Embryonic facial prominence (tissue), 1 donor: ENCODE data around the gene COL23A1.
"Not testable (repeated sequence)": the region's sequence is repeated elsewhere in the genome, so short reads cannot be mapped to it uniquely, and the experiment has no call there.

Experiments
- DNase-seq: peaks from one replicate; pipeline ENCODE4 v3.0.0-alpha.2; 2016; ENCODE audit errors: extremely low spot score

COL23A1 gene

GRCh38 chr5:178589180-178590140, 733 bp downstream of the COL23A1 start:
- DNase-seq, result no peak

GRCh38 chr5:178588769-178589168, 1.4 kb downstream of the COL23A1 start:
- DNase-seq, result no peak

GRCh38 chr5:178587763-178588611, 2.2 kb downstream of the COL23A1 start:
- DNase-seq, result no peak

- peak; percentile 13 for DNase-seq
These were observed 3.8 kb downstream of the COL23A1 start for GRCh38 chr5:178586396-178586795.

- DNase-seq, result not testable (repeated sequence)
These were observed 4.8 kb downstream of the COL23A1 start for GRCh38 chr5:178585421-178585820.

- DNase-seq, result no peak
These were observed 6.9 kb downstream of the COL23A1 start for GRCh38 chr5:178583279-178583678.

- no peak for DNase-seq
These were observed 7.9 kb downstream of the COL23A1 start for GRCh38 chr5:178582291-178582690.

- DNase-seq, result no peak
These were observed 8.6 kb downstream of the COL23A1 start for GRCh38 chr5:178581621-178582020.

- DNase-seq, result no peak
These were observed 9.8 kb downstream of the COL23A1 start for GRCh38 chr5:178580271-178580955.

- no peak for DNase-seq
These were observed 12.2 kb downstream of the COL23A1 start for GRCh38 chr5:178577944-178578343.

- DNase-seq, result no peak
These were observed 12.8 kb downstream of the COL23A1 start for GRCh38 chr5:178577376-178577839.

GRCh38 chr5:178576591-178577351, 13.4 kb downstream of the COL23A1 start:
- DNase-seq, result no peak

- DNase-seq, result no peak
These were observed 17.0 kb downstream of the COL23A1 start for GRCh38 chr5:178573216-178573615.

GRCh38 chr5:178572617-178573016, 17.6 kb downstream of the COL23A1 start:
- no peak for DNase-seq

GRCh38 chr5:178569485-178569884, 20.7 kb downstream of the COL23A1 start:
- DNase-seq, result no peak

GRCh38 chr5:178564811-178565550, 25.2 kb downstream of the COL23A1 start:
- DNase-seq, result peak; percentile 30

GRCh38 chr5:178564397-178564796, 25.8 kb downstream of the COL23A1 start:
- peak; percentile 54 for DNase-seq

- no peak for DNase-seq
These were observed 26.6 kb downstream of the COL23A1 start for GRCh38 chr5:178563621-178564020.

GRCh38 chr5:178561746-178562264, 28.4 kb downstream of the COL23A1 start:
- no peak for DNase-seq

GRCh38 chr5:178560911-178561310, 29.3 kb downstream of the COL23A1 start:
- no peak for DNase-seq
